NCI-H1092 treated with DMSO at 0.1 percent for 48 hours (cell line): Measurements from ENCODE around the gene KIFAP3.

Experiments used
- DNase-seq: peaks from one replicate; lab custom pipeline; 2025; lab: John Stamatoyannopoulos, UW

KIFAP3 gene

GRCh38 chr1:169985757-169986156 lies 88.7 kb downstream of the KIFAP3 start:
- no peak for DNase-seq

DNA sequence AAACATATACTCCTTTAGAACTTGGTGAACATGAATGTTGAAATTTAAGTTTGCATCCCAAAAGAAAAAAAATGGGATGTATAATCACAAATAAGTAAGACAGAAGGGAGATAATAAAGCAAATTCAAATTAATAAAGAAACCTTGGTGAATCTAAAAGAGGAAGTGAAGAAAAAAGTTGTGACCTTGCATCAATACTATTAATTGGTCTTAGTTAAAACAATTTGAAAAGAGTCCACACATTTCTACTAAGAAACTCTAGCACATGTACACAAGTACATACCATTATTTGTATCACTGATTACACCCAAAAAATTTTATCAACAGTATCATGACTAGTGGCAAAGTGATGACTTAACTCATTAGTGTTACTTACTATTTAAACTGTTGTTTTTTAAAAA lies 100.4 kb downstream of the KIFAP3 start:
- DNase-seq = no peak

DNA sequence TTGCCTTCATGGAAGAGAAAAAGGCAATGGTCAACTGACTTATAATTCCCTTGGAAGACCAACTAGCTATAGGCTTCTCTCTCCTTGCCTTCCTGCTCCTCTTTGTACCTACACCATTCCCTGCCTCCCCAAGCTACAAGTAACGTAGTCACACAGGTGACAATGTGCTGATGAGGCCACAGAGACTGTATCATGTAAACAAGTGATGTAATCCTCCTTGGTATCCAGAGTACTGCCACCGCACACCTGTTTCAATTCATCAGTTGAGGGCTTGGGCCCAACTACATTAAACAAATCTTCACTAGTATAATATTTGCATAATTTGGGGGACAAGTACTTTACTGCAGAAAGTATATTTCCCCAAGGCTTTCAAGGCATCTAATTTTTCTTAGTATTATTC lies 104.4 kb downstream of the KIFAP3 start:
- DNase-seq = no peak

DNA sequence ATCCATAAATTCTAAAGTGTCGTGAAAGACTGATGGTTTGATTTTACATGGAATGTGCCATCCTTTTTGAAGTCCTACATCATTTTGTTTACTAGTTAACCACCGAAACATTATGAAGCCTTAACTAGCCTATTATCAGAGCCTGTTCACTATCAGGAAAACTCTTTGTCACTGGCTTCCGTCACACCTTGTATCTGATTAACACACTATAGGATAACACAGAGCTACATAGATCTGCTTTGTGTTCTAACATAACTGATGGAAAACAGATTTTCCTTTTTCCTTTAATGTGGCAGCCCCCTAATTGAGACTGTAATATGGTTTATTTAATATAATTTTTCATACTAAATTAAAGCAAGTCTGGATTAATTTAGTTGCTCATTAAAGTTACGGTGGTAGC lies 106.3 kb downstream of the KIFAP3 start:
- DNase-seq = no peak

DNA sequence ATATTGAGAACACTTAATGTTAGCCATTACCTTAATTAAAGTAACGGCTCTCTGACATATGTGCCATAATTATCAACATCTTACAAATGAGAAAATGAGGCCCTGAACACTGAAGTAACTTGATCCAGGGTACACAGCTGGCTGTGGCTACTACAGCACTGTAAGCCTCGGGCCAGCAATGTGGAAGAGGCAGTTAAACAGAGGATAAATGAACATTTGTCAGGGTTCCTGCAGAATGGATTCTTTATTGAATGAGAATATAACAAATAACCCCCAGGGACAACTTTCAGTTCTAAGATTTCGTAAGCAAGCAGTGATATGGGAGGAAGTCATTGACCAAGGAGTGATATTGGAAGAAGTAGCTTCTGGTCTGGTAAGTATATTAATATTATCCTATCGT lies 110.3 kb downstream of the KIFAP3 start:
- DNase-seq = no peak

DNA sequence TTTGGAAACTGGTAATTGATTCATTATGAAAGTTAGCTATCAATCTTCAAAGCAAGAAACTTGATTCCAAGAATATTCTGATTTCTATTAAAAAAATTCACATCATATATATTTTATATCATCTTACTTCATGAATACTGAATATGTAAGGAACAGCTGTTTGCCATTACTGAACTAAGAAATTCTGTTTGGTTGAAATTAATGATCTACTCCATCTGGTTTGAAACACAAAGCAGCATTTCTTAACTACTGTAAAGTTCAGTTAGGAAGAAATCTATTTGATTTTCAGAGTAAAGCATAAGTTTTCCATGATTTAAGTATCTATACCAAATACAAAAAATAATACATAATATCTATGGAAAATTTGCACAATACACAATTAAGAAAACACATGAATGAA lies 114.8 kb downstream of the KIFAP3 start:
- no peak for DNase-seq

GRCh38 chr1:169958987-169959386 lies 115.5 kb downstream of the KIFAP3 start:
- DNase-seq = no peak

DNA sequence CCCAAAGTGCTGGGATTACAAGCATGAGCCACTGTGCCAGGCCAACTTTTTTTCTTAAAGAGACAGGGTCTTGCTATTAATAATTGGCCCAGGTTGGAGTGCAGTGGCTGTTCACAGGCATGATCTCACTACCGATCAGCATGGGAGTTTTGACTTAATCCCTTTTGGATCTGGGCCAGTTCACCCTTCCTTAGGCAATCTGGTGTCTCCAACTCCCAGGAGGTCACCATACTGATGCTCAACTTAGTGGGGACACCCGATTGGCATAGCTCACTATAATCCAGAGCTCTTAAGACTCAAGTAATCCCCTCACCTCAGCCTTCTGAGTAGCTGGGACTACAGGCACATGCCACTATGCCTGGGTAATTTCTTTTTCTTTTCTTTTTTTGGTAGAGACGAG lies 116.6 kb downstream of the KIFAP3 start:
- DNase-seq = no peak

- DNase-seq = no peak
These were observed 123.4 kb downstream of the KIFAP3 start for GRCh38 chr1:169951108-169951507.

DNA sequence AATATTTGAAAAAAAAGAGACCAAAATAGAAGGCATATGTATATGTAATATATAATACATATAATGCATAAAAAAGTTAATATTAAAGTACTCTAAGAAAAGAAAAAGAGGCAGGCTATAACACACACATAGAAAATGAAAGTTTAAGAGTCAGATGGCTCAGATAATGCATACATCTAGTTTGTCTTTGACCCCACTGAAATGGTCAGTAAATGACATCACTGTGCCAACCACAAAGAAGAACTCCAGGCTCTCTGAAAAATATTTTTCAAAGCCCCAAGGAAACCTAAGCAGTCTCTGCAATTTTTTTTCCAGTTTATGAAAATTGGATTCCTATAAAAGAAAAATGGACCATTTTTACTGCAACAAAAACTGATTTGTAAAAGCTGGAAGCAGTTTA lies 125.4 kb downstream of the KIFAP3 start:
- no peak for DNase-seq

- DNase-seq = no peak
These were observed 128.3 kb downstream of the KIFAP3 start for GRCh38 chr1:169946206-169946605.

- no peak for DNase-seq
These were observed 129.3 kb downstream of the KIFAP3 start for GRCh38 chr1:169945181-169945580.

GRCh38 chr1:169944621-169945020 lies 129.9 kb downstream of the KIFAP3 start:
- DNase-seq = no peak

DNA sequence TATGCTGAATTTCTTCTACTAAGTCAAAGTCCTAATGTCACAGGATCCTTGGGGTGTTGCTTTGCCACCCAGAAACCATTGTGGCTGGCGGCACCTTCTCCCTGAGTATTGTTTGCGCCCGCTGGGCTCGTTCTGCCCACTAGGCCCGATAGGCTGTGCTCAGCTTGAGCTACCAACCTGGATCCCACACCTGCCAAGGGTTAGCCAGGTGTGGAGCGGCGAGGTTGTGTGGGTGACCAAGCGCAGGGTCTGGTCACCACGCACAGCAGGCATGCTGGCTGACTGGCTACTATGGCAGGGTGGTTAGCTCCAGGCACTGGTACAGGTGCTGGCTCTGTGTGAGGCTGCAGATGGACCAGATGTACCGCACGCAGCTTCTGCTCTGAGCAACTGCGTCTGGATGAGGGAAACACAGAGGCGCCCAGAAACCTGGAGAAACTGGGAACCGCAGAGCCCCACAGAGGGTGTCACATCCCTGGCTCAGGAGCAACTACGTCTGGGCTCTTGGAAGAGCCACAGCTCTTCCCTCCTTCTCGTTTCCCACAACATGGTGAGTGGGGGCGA lies 130.4 kb downstream of the KIFAP3 start:
- no peak for DNase-seq

DNA sequence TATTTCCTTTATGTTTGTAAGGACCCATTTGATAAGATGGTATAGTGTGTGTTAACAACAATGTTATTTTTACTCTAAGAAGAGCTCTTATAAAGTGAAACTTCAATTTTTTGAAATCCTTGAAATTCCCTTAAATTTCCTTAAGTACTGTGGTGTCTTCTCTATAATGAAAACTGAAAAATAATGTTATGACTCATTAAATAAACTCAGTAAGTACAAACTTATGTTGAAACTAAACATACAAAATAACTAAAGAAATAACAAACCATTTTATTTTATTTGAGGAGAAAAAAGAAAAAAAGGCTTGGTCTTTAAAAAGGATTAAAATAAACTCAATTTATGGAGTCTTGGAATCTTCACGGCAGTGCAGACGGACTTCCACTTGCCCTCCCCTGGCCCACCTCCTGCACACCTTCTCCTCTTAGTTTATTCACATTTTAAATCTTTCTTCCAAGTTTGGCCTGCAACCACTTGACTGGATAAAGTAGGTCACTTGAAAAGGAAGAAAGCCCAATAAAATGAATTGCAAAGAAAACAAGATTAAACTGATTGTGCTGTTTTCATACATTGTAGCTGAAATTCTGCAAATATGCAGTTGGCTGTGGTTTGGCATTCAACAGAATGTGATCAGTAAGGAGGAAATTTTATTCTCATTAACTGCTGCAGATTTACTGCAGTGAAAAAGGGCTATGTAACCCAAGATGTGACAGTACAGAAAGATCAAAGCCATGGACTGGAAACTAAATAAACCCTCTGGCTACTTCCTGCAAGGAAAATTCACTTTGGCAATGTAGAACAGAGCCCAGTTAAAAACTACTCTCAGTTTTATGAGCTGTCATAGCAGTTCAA lies 132.3 kb downstream of the KIFAP3 start:
- no peak for DNase-seq

GRCh38 chr1:169933984-169934725 lies 140.3 kb downstream of the KIFAP3 start:
- DNase-seq = no peak

GRCh38 chr1:169931795-169932231 lies 142.7 kb downstream of the KIFAP3 start:
- no peak for DNase-seq

DNA sequence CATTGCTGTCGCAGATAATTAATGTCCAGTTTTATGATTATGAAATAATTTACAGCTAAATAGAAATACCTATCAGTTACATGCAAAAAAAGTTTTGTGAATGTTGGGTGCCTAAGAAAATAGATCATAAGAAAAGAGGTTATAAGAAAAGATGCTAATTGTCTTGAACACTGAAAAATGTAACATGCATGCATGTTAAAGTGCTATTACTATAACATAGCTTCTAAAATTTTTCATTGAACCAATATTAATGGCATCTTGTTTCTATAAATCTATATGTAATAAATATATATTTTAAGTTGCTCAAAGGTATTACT lies 145.3 kb downstream of the KIFAP3 start:
- DNase-seq = no peak

- DNase-seq = peak; percentile 76
These were observed 145.9 kb downstream of the KIFAP3 start for GRCh38 chr1:169928438-169929209.

DNA sequence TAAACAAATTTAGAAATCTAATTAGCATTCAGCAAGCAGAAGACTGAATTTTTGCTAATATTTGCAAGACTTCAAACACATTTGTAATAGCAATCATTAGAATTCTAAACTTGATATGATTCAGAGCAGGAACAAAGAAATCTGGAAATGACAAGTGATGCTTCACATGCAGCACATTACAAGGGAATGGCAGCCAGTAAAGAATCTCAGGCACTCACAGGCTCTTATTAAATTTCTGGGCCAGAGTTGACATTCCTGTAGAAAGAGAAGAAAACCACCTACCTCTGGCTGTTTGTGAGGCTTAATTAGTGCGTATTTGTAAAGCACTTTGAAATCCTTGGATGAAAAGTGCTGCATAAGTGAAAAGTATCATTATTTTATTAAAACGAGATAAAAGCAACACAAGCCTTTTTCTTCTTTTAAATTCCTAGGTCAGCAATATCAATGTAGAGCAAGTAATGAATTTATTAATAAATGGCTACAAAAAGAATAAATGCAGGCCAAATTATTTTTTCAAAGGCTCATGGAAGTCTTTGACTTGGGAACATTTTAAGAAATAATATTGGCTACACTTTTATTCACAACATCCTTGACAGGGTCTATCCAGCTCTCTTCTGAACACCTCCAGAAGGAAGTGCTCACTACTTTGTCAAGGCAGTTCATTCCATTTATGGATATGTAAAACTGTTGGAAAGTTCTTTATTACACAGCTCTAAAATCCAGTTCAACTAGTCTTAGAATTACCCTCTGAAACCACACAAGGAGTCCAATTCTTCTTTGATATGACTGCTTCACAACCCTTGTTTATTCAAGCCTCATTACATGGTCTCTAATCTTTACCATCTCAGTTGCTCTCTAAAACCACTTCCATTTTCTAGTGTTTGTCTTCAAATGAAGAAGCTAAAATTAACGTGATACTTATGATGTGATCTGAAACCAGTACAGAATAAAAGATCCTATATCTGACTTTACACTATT lies 148.7 kb downstream of the KIFAP3 start:
- DNase-seq = no peak

DNA sequence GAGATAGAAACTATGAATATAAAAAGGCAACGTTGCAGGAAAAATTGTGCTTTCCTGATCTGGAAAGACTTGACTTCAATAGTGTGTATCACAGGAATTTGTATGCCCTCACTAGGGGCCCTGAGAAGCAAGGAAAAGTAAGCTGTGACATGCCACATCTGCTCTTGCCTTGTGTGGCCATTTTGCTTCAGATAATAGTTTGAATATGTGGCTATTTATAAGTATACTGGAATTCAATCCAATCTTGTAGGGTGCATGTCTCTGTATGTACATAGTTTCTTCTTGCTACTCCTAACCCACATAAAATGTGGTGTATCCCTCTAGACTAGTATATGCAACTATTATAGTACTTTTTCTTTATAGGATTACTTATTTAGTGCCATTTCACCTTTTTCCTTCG lies 149.7 kb downstream of the KIFAP3 start:
- DNase-seq = no peak
